ENCODE results near the gene PIGZ.

DNA sequence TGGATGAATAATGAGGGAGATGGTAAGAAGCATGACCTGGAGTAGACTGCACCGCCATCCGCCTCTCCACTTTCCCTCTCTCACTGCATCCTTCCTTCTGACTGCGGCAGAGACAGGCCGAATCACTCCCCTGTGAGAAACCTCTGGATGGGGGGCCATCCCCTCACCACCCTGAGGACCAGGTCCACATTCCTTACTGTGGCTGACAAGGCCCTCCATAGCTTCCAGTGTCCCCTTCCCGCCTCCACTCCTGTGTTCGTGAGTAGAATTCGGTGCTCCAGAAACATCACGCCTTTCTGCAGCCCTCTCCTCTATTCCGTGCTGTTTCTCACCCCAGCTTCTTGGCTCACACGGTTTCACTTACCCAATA is 2.8 kb downstream of the PIGZ start:
- TF ChIP-seq EZH2 (IDR thresholded peaks at IDR 0.05; ENCODE audit: insufficient read depth, poor library complexity, severe bottlenecking) (no peak), EZH2phosphoT487 (IDR thresholded peaks at IDR 0.05; ENCODE audit: insufficient read depth, low read depth) (no peak)

Data from GM23248 (cell line).